ENCODE measurements around the gene HGD. TPM values are rescaled to one million over a fixed set of nuclear protein-coding genes. Genes with fewer than 3 reads are reported as not detected.
"Not testable (repeated sequence)": the region's sequence is repeated elsewhere in the genome, so short reads cannot be mapped to it uniquely, and the experiment has no call there.

HGD gene
- polyA plus RNA-seq, 6 donors from 2014 or later: 0.42 to 1.5 (median 0.85) TPM; not detected in 2

GRCh38 chr3:120642368-120642948, 39.6 kb downstream of the HGD start:
- ATAC-seq (ENCODE audit: low read depth in 2 of 2) (no peak), DNase-seq (no peak)
- Mint-ChIP-seq H3K4me3 (no peak overlapping the region), H3K9me3 (peaks cover 0 to 6% (median 1%) of the 10 kb centered on the region in 7 donors), H3K4me1 (no peaks in the 10 kb centered on the region), H3K27ac (no peak overlapping the region), H3K36me3 (no peaks in the 10 kb centered on the region), H3K27me3 (peaks cover 0 to 4% (median 0%) of the 10 kb centered on the region in 3 donors)

GRCh38 chr3:120641696-120642246, 40.3 kb downstream of the HGD start:
- Mint-ChIP-seq H3K4me3 (no peak overlapping the region), H3K27ac (no peak overlapping the region)

GRCh38 chr3:120640231-120640630, 41.8 kb downstream of the HGD start:
- Mint-ChIP-seq H3K36me3 (no peaks in the 10 kb centered on the region), H3K4me1 (no peaks in the 10 kb centered on the region), H3K4me3 (no peak overlapping the region), H3K27ac (no peak overlapping the region), H3K27me3 (peaks cover 0 to 4% (median 0%) of the 10 kb centered on the region in 3 donors), H3K9me3 (peaks cover 0 to 6% (median 1%) of the 10 kb centered on the region in 7 donors)
- no peak for DNase-seq
- ATAC-seq (ENCODE audit: low read depth in 2 of 2): no peak

More at GRCh38 chr3:120641696-120642246, 40.3 kb downstream of the HGD start:
- Mint-ChIP-seq H3K27me3 (peaks cover 0 to 4% (median 0%) of the 10 kb centered on the region in 3 donors), H3K9me3 (peaks cover 0 to 6% (median 1%) of the 10 kb centered on the region in 7 donors), H3K36me3 (no peaks in the 10 kb centered on the region), H3K4me1 (no peaks in the 10 kb centered on the region)
- DNase-seq: no peak
- no peak for ATAC-seq (ENCODE audit: low read depth in 2 of 2)

- H3K4me3 Mint-ChIP-seq; H3K27me3 Mint-ChIP-seq; H3K36me3 Mint-ChIP-seq; H3K9me3 Mint-ChIP-seq; DNase-seq; ATAC-seq (ENCODE audit: low read depth in 2 of 2); H3K4me1 Mint-ChIP-seq; H3K27ac Mint-ChIP-seq: not testable (repeated sequence)
Observed at GRCh38 chr3:120638820-120639219, 43.2 kb downstream of the HGD start.

- Mint-ChIP-seq H3K27ac (no peak overlapping the region), H3K27me3 (peaks cover 0 to 4% (median 0%) of the 10 kb centered on the region in 3 donors), H3K4me1 (no peaks in the 10 kb centered on the region), H3K36me3 (no peaks in the 10 kb centered on the region), H3K9me3 (peaks cover 0 to 6% (median 1%) of the 10 kb centered on the region in 7 donors), H3K4me3 (no peak overlapping the region)
- ATAC-seq (ENCODE audit: low read depth in 2 of 2) (no peak), DNase-seq (no peak)
Observed at GRCh38 chr3:120637851-120638559, 44.0 kb downstream of the HGD start.

GRCh38 chr3:120636795-120637401, 45.1 kb downstream of the HGD start:
- Mint-ChIP-seq H3K27ac (no peak overlapping the region), H3K27me3 (peaks cover 0 to under 1% (median 0%) of the 10 kb centered on the region in 3 donors), H3K4me1 (no peaks in the 10 kb centered on the region), H3K9me3 (peaks cover 0 to 6% (median 1%) of the 10 kb centered on the region in 7 donors), H3K4me3 (no peak overlapping the region), H3K36me3 (no peaks in the 10 kb centered on the region)
- ATAC-seq (ENCODE audit: low read depth in 2 of 2) (no peak), DNase-seq (no peak)

- no peak overlapping the region for H3K4me3 Mint-ChIP-seq
- H3K27ac Mint-ChIP-seq: no peak overlapping the region
- peaks cover 0 to 19% (median 8%) of the 10 kb centered on the region in 7 donors for H3K9me3 Mint-ChIP-seq
- no peak for DNase-seq
- H3K36me3 Mint-ChIP-seq: no peaks in the 10 kb centered on the region
- peaks cover 4 to 10% (median 6%) of the 10 kb centered on the region in 3 donors for H3K27me3 Mint-ChIP-seq
- no peaks in the 10 kb centered on the region for H3K4me1 Mint-ChIP-seq
- ATAC-seq (ENCODE audit: low read depth in 2 of 2): no peak
Observed at GRCh38 chr3:120634539-120634938, 47.5 kb downstream of the HGD start.

- peaks cover 17 to 36% (median 23%) of the 10 kb centered on the region in 7 donors for H3K9me3 Mint-ChIP-seq
- H3K4me3 Mint-ChIP-seq: no peak overlapping the region
- no peak for DNase-seq
- peaks cover 7 to 19% (median 18%) of the 10 kb centered on the region in 3 donors for H3K27me3 Mint-ChIP-seq
- H3K27ac Mint-ChIP-seq: no peak overlapping the region
- peaks cover 0 to 15% of the 10 kb centered on the region in 2 donors for H3K36me3 Mint-ChIP-seq
- H3K4me1 Mint-ChIP-seq: no peaks in the 10 kb centered on the region
- no peak for ATAC-seq (ENCODE audit: low read depth in 2 of 2)
Observed at GRCh38 chr3:120625159-120625586, 56.9 kb downstream of the HGD start.

- ATAC-seq (ENCODE audit: low read depth in 2 of 2) (no peak), DNase-seq (no peak)
- H3K4me1 Mint-ChIP-seq: no peaks in the 10 kb centered on the region
- H3K4me3 Mint-ChIP-seq: no peak overlapping the region
- peaks cover 0 to 15% of the 10 kb centered on the region in 2 donors for H3K36me3 Mint-ChIP-seq
- no peak overlapping the region for H3K27ac Mint-ChIP-seq
- H3K9me3 Mint-ChIP-seq: peaks cover 17 to 29% (median 23%) of the 10 kb centered on the region in 7 donors
- H3K27me3 Mint-ChIP-seq: peaks cover 7 to 24% (median 18%) of the 10 kb centered on the region in 3 donors
Observed at GRCh38 chr3:120623727-120624093, 58.3 kb downstream of the HGD start.

- ATAC-seq (ENCODE audit: low read depth in 2 of 2) (no peak), DNase-seq (no peak)
- Mint-ChIP-seq H3K27ac (peak overlapping the region in 2 of 6 donors; percentile 38 to 78), H3K9me3 (peaks cover 17 to 29% (median 23%) of the 10 kb centered on the region in 7 donors), H3K4me3 (no peak overlapping the region), H3K36me3 (peaks cover 0 to 15% of the 10 kb centered on the region in 2 donors), H3K27me3 (peaks cover 7 to 24% (median 13%) of the 10 kb centered on the region in 3 donors), H3K4me1 (no peaks in the 10 kb centered on the region)
Observed at GRCh38 chr3:120622870-120623726, 58.9 kb downstream of the HGD start.

- no peak for ATAC-seq (ENCODE audit: low read depth in 2 of 2)
- peaks cover 17 to 29% (median 23%) of the 10 kb centered on the region in 7 donors for H3K9me3 Mint-ChIP-seq
Observed at GRCh38 chr3:120622457-120622856, 59.6 kb downstream of the HGD start.

GRCh38 chr3:120616745-120617144, 65.3 kb downstream of the HGD start:
- not testable (repeated sequence) for H3K4me1 Mint-ChIP-seq; H3K36me3 Mint-ChIP-seq; H3K27ac Mint-ChIP-seq; H3K9me3 Mint-ChIP-seq; ATAC-seq (ENCODE audit: low read depth in 2 of 2); H3K27me3 Mint-ChIP-seq; DNase-seq; H3K4me3 Mint-ChIP-seq

More at GRCh38 chr3:120622457-120622856, 59.6 kb downstream of the HGD start:
- peaks cover 0 to 2% (median 0%) of the 10 kb centered on the region in 3 donors for H3K4me1 Mint-ChIP-seq
- no peak overlapping the region for H3K4me3 Mint-ChIP-seq
- peaks cover 0 to 15% of the 10 kb centered on the region in 2 donors for H3K36me3 Mint-ChIP-seq
- H3K27ac Mint-ChIP-seq: no peak overlapping the region
- peaks cover 7 to 24% (median 13%) of the 10 kb centered on the region in 3 donors for H3K27me3 Mint-ChIP-seq
- DNase-seq: no peak

Measured in naive B cell (primary cell).